B cell (primary cell): Measurements from ENCODE around the gene GALR3.

ENCODE experiments used
- CTCF ChIP-seq: fragments of 200-600 bp; IDR thresholded peaks from one replicate; pipeline ENCODE4 v1.8.0; 2022; ENCODE audit warnings: antibody characterized with exemption, mild to moderate bottlenecking
- EZH2 ChIP-seq: IDR thresholded peaks from 2 replicates; pipeline ENCODE4 v1.6.1; 2012; ENCODE audit warnings: borderline replicate concordance, low read depth, mild to moderate bottlenecking, moderate library complexity, low read length; ENCODE audit not compliant: insufficient read depth, poor library complexity, severe bottlenecking

- no peak for TF ChIP-seq CTCF
- no peak for TF ChIP-seq EZH2
These were observed 48.5 kb upstream of the GALR3 start for GRCh38 chr22:37774728-37775127.
